SU-DHL-6 (cell line): ENCODE data around the gene CLNK.

Experiments
- H2AFZ ChIP-seq: fragments of 200-600 bp; sonication (generic); 2 replicates; pipeline ENCODE4 v1.6.1; 2014; ENCODE audit warnings: low read depth, mild to moderate bottlenecking, moderate library complexity, mixed read lengths, antibody characterized with exemption, low read length; ENCODE audit not compliant: severe bottlenecking
- H3F3A ChIP-seq: fragments of 200-600 bp; shearing (Covaris generic); 2 replicates; pipeline ENCODE4 v1.6.0; 2016; ENCODE audit warnings: antibody characterized with exemption, mild to moderate bottlenecking; ENCODE audit not compliant: insufficient read depth
- H3K27ac ChIP-seq: fragments of 200-600 bp; sonication (generic); 2 replicates; pipeline ENCODE4 v1.5.1; 2016; ENCODE audit warnings: low read depth, mild to moderate bottlenecking, low read length, moderate library complexity, mixed read lengths
- H3K27me3 ChIP-seq: fragments of 200-600 bp; sonication (generic), shearing (Covaris generic); 2 replicates; pipeline ENCODE4 v1.6.0; 2014; ENCODE audit warnings: mild to moderate bottlenecking, low read length
- H3K36me3 ChIP-seq: fragments of 200-600 bp; sonication (generic); 2 replicates; pipeline ENCODE4 v1.6.1; 2014; ENCODE audit warnings: mild to moderate bottlenecking, low read length, mixed read lengths
- H3K4me2 ChIP-seq: fragments of 300-600, 200-600 bp; shearing (Covaris generic), sonication (generic); 2 replicates; pipeline ENCODE4 v1.6.0; 2014; ENCODE audit warnings: low read length, low read depth, mild to moderate bottlenecking; ENCODE audit not compliant: poor library complexity, severe bottlenecking
- H3K4me3 ChIP-seq: fragments of 200-600 bp; sonication (generic); 2 replicates; pipeline ENCODE4 v1.5.1; 2014; ENCODE audit warnings: antibody characterized with exemption, low read length, mild to moderate bottlenecking, mixed read lengths; ENCODE audit not compliant: insufficient read depth, poor library complexity, severe bottlenecking
- H3K79me2 ChIP-seq: fragments of 200-600 bp; sonication (generic); 2 replicates; pipeline ENCODE4 v1.6.1; 2014; ENCODE audit warnings: mild to moderate bottlenecking, low read length, moderate library complexity; ENCODE audit not compliant: insufficient read depth
- H3K9ac ChIP-seq: fragments of 200-600 bp; sonication (generic); 2 replicates; pipeline ENCODE4 v1.7.0; 2014; ENCODE audit warnings: mild to moderate bottlenecking, low read length
- H3K9me2 ChIP-seq: fragments of 200-600 bp; sonication (generic); replicated peaks from 2 replicates; pipeline ENCODE4 v1.6.1; 2014; ENCODE audit warnings: low read length; ENCODE audit not compliant: insufficient read depth
- H3K9me3 ChIP-seq: fragments of 200-600 bp; sonication (generic); 2 replicates; pipeline ENCODE4 v1.6.1; 2014; ENCODE audit warnings: low read length, mixed read lengths; ENCODE audit not compliant: insufficient read depth
- H4K20me1 ChIP-seq: fragments of 200-600 bp; sonication (generic); 2 replicates; pipeline ENCODE4 v1.6.1; 2014; ENCODE audit warnings: low read depth, mild to moderate bottlenecking, antibody characterized with exemption, low read length, moderate library complexity, mixed read lengths
- CTCF ChIP-seq: fragments of 200-600 bp; sonication (generic); IDR thresholded peaks from one replicate; pipeline ENCODE4 v1.5.1; 2017; ENCODE audit warnings: antibody characterized with exemption, mild to moderate bottlenecking, low read length, moderate library complexity; ENCODE audit not compliant: insufficient read depth, poor library complexity, severe bottlenecking
- EZH2phosphoT487 ChIP-seq: fragments of 200-600 bp; sonication (generic), shearing (Covaris generic); conservative IDR thresholded peaks from 2 replicates; pipeline ENCODE4 v1.6.1; 2018; ENCODE audit warnings: mild to moderate bottlenecking, antibody characterized with exemption, low read length, moderate library complexity, mixed read lengths

The CLNK gene

GRCh38 chr4:10629394-10629793 is 55.2 kb downstream of the CLNK start:
- Histone ChIP-seq H3K4me3 (no peak overlapping the region), H3K27me3 (no peaks in the 10 kb centered on the region), H3F3A (no peaks in the 10 kb centered on the region), H3K9ac (no peak overlapping the region), H3K9me3 (no peaks in the 10 kb centered on the region), H3K9me2 (no peaks in the 10 kb centered on the region), H3K4me2 (no peak overlapping the region), H3K79me2 (no peaks in the 10 kb centered on the region), H3K36me3 (no peaks in the 10 kb centered on the region), H4K20me1 (no peaks in the 10 kb centered on the region), H2AFZ (no peak overlapping the region), H3K27ac (no peak overlapping the region)
- TF ChIP-seq EZH2phosphoT487: no peak
- no peak for TF ChIP-seq CTCF

- no peak overlapping the region for H3K27ac ChIP-seq
- H3K4me3 ChIP-seq: no peak overlapping the region
- no peaks in the 10 kb centered on the region for H3K36me3 ChIP-seq
- no peak overlapping the region for H3K4me2 ChIP-seq
- H3K79me2 ChIP-seq: no peaks in the 10 kb centered on the region
- H3K9me3 ChIP-seq: no peaks in the 10 kb centered on the region
- H3K27me3 ChIP-seq: no peaks in the 10 kb centered on the region
- no peaks in the 10 kb centered on the region for H3K9me2 ChIP-seq
- no peak overlapping the region for H3K9ac ChIP-seq
- no peaks in the 10 kb centered on the region for H4K20me1 ChIP-seq
- TF ChIP-seq CTCF: no peak
- TF ChIP-seq EZH2phosphoT487: no peak
- H3F3A ChIP-seq: no peaks in the 10 kb centered on the region
- H2AFZ ChIP-seq: no peak overlapping the region
Measured at GRCh38 chr4:10625131-10625530, 59.4 kb downstream of the CLNK start.

GRCh38 chr4:10623862-10624261 is 60.7 kb downstream of the CLNK start:
- no peaks in the 10 kb centered on the region for H3K27me3 ChIP-seq
- H3K36me3 ChIP-seq: no peaks in the 10 kb centered on the region
- no peaks in the 10 kb centered on the region for H3F3A ChIP-seq
- H3K4me3 ChIP-seq: no peak overlapping the region
- H2AFZ ChIP-seq: no peak overlapping the region
- H4K20me1 ChIP-seq: no peaks in the 10 kb centered on the region
- no peaks in the 10 kb centered on the region for H3K79me2 ChIP-seq
- H3K9me2 ChIP-seq: no peaks in the 10 kb centered on the region
- H3K9ac ChIP-seq: no peak overlapping the region
- no peak for TF ChIP-seq EZH2phosphoT487
- no peak for TF ChIP-seq CTCF
- H3K4me2 ChIP-seq: no peak overlapping the region
- no peak overlapping the region for H3K27ac ChIP-seq
- H3K9me3 ChIP-seq: no peaks in the 10 kb centered on the region

GRCh38 chr4:10623241-10623640 is 61.3 kb downstream of the CLNK start:
- H3K9me2 ChIP-seq: no peaks in the 10 kb centered on the region
- no peak overlapping the region for H2AFZ ChIP-seq
- H3K9ac ChIP-seq: no peak overlapping the region
- H3K79me2 ChIP-seq: no peaks in the 10 kb centered on the region
- H3K9me3 ChIP-seq: no peaks in the 10 kb centered on the region
- TF ChIP-seq EZH2phosphoT487 (no peak), CTCF (no peak)
- no peak overlapping the region for H3K4me2 ChIP-seq
- no peaks in the 10 kb centered on the region for H3K27me3 ChIP-seq
- H4K20me1 ChIP-seq: no peaks in the 10 kb centered on the region
- no peak overlapping the region for H3K4me3 ChIP-seq
- H3K27ac ChIP-seq: no peak overlapping the region
- no peaks in the 10 kb centered on the region for H3K36me3 ChIP-seq
- H3F3A ChIP-seq: no peaks in the 10 kb centered on the region
